Central memory CD8-positive, alpha-beta T cell (primary cell): Measurements from ENCODE around the gene IGLON5.

Experiments used
- ATAC-seq: fragments of 150-1000 bp; cut with Tn5 transposase; replicated peaks from 2 replicates; pipeline ENCODE4 v1.10.0; 2022; ENCODE audit warnings: mild to moderate bottlenecking, moderate FRiP score, moderate number of reproducible peaks; ENCODE audit not compliant: poor library complexity, severe bottlenecking; ENCODE audit errors: extremely low read depth
- DNase-seq, 2 donors: peaks; one replicate each; pipeline ENCODE4 v3.0.0; 2021; ENCODE audit warnings: low spot score in 2 of 2
- H3K27ac Mint-ChIP-seq: one replicate; pipeline ENCODE4 v1.8.0; 2022; ENCODE audit warnings: low read depth, mild to moderate bottlenecking, moderate library complexity, mixed read lengths
- H3K27me3 Mint-ChIP-seq: one replicate; pipeline ENCODE4 v1.8.0; 2022; ENCODE audit warnings: mixed read lengths
- H3K36me3 Mint-ChIP-seq: one replicate; pipeline ENCODE4 v1.8.0; 2022; ENCODE audit warnings: mild to moderate bottlenecking, moderate library complexity, mixed read lengths; ENCODE audit not compliant: insufficient read depth
- H3K4me1 Mint-ChIP-seq: one replicate; pipeline ENCODE4 v1.8.0; 2022; ENCODE audit warnings: mixed read lengths
- H3K4me3 Mint-ChIP-seq: one replicate; pipeline ENCODE4 v1.8.0; 2022; ENCODE audit warnings: mild to moderate bottlenecking, moderate library complexity, mixed read lengths
- H3K9me3 Mint-ChIP-seq: one replicate; pipeline ENCODE4 v1.8.0; 2022; ENCODE audit warnings: mixed read lengths

IGLON5 gene

GRCh38 chr19:51364200-51365106 lies 53.0 kb downstream of the IGLON5 start:
- H3K4me3 Mint-ChIP-seq, result peak overlapping the region; percentile 8
- no peak for DNase-seq
- H3K27ac Mint-ChIP-seq, result peak overlapping the region; percentile 34
- H3K4me1 Mint-ChIP-seq, result peaks cover 51% of the 10 kb centered on the region
- no peaks in the 10 kb centered on the region for H3K27me3 Mint-ChIP-seq
- ATAC-seq, result no peak
- H3K36me3 Mint-ChIP-seq, result peaks cover 28% of the 10 kb centered on the region
- H3K9me3 Mint-ChIP-seq, result no peaks in the 10 kb centered on the region

- ATAC-seq, result no peak
- Mint-ChIP-seq H3K4me1 (peaks cover 57% of the 10 kb centered on the region), H3K27ac (peak overlapping the region; percentile 94), H3K27me3 (no peaks in the 10 kb centered on the region), H3K36me3 (peaks cover 29% of the 10 kb centered on the region), H3K9me3 (no peaks in the 10 kb centered on the region), H3K4me3 (peak overlapping the region; percentile 88)
- DNase-seq, result no peak
These were observed 53.9 kb downstream of the IGLON5 start for GRCh38 chr19:51365211-51365964.

GRCh38 chr19:51365965-51366388 lies 54.5 kb downstream of the IGLON5 start, which contains the start of gene ETFB:
ETFB (minus strand) TSS chr19:51366388; CDS start chr19:51366326, 62 bp downstream.
- Mint-ChIP-seq H3K27ac (peak within 1 kb of the TSS; percentile 94), H3K36me3 (peaks cover 30% of the 10 kb centered on the region), H3K27me3 (no peaks in the 10 kb centered on the region), H3K9me3 (no peaks in the 10 kb centered on the region), H3K4me1 (peaks cover 63% of the 10 kb centered on the region), H3K4me3 (peak within 1 kb of the TSS; percentile 88)
- no peak for DNase-seq
- no peak for ATAC-seq

GRCh38 chr19:51366389-51367254 lies 55.2 kb downstream of the IGLON5 start:
- DNase-seq, result peak; percentile 69 to 78
- peak; percentile 42 for ATAC-seq
- Mint-ChIP-seq H3K4me1 (peaks cover 68% of the 10 kb centered on the region), H3K36me3 (peaks cover 33% of the 10 kb centered on the region), H3K27me3 (no peaks in the 10 kb centered on the region), H3K27ac (peak overlapping the region; percentile 94), H3K4me3 (peak overlapping the region; percentile 88), H3K9me3 (no peaks in the 10 kb centered on the region)

- Mint-ChIP-seq H3K9me3 (no peaks in the 10 kb centered on the region), H3K36me3 (peaks cover 34% of the 10 kb centered on the region), H3K27ac (peak overlapping the region; percentile 94), H3K27me3 (no peaks in the 10 kb centered on the region), H3K4me1 (peaks cover 68% of the 10 kb centered on the region), H3K4me3 (peak overlapping the region; percentile 88)
- peak in 1 of 2 donors; percentile 26 for DNase-seq
- no peak for ATAC-seq
These were observed 55.8 kb downstream of the IGLON5 start for GRCh38 chr19:51367255-51367564.

- Mint-ChIP-seq H3K9me3 (no peaks in the 10 kb centered on the region), H3K4me3 (peak overlapping the region; percentile 88), H3K27me3 (no peaks in the 10 kb centered on the region), H3K36me3 (peaks cover 40% of the 10 kb centered on the region), H3K4me1 (peaks cover 68% of the 10 kb centered on the region), H3K27ac (peak overlapping the region; percentile 94)
- DNase-seq, result peak; percentile 91 to 94
- ATAC-seq, result peak; percentile 63
These were observed 56.3 kb downstream of the IGLON5 start for GRCh38 chr19:51367565-51368365.

GRCh38 chr19:51368366-51369282 lies 57.2 kb downstream of the IGLON5 start, which contains the start of gene CLDND2:
CLDND2 (minus strand) TSS chr19:51369003; CDS start chr19:51368577, 426 bp downstream.
- Mint-ChIP-seq H3K36me3 (peaks cover 42% of the 10 kb centered on the region), H3K4me1 (peaks cover 69% of the 10 kb centered on the region), H3K9me3 (no peaks in the 10 kb centered on the region), H3K27ac (peak within 1 kb of the TSS; percentile 94), H3K27me3 (no peaks in the 10 kb centered on the region), H3K4me3 (peak within 1 kb of the TSS; percentile 88)
- DNase-seq, result peak; percentile 26 to 31
- no peak for ATAC-seq

- Mint-ChIP-seq H3K36me3 (peaks cover 43% of the 10 kb centered on the region), H3K9me3 (no peaks in the 10 kb centered on the region), H3K27me3 (no peaks in the 10 kb centered on the region), H3K27ac (peak overlapping the region; percentile 89), H3K4me3 (peak overlapping the region; percentile 88), H3K4me1 (peaks cover 72% of the 10 kb centered on the region)
- DNase-seq (no peak), ATAC-seq (no peak)
These were observed 58.8 kb downstream of the IGLON5 start for GRCh38 chr19:51370230-51370629.

- Mint-ChIP-seq H3K36me3 (peaks cover 41% of the 10 kb centered on the region), H3K4me3 (peak overlapping the region; percentile 88), H3K4me1 (peaks cover 71% of the 10 kb centered on the region), H3K27ac (peak overlapping the region; percentile 89), H3K9me3 (no peaks in the 10 kb centered on the region), H3K27me3 (no peaks in the 10 kb centered on the region)
- ATAC-seq (no peak), DNase-seq (no peak)
These were observed 59.8 kb downstream of the IGLON5 start for GRCh38 chr19:51371186-51371690.

GRCh38 chr19:51372021-51372648 lies 60.7 kb downstream of the IGLON5 start:
- DNase-seq, result no peak
- no peaks in the 10 kb centered on the region for H3K27me3 Mint-ChIP-seq
- no peak for ATAC-seq
- peaks cover 69% of the 10 kb centered on the region for H3K4me1 Mint-ChIP-seq
- peak overlapping the region; percentile 88 for H3K4me3 Mint-ChIP-seq
- H3K36me3 Mint-ChIP-seq, result peaks cover 33% of the 10 kb centered on the region
- peak overlapping the region; percentile 89 for H3K27ac Mint-ChIP-seq
- no peaks in the 10 kb centered on the region for H3K9me3 Mint-ChIP-seq
